ENCODE results near the gene XG. TPM values are rescaled to one million over a fixed set of nuclear protein-coding genes. Genes with fewer than 3 reads are reported as not detected.
"Not testable (repeated sequence)": the region's sequence is repeated elsewhere in the genome, so short reads cannot be mapped to it uniquely, and the experiment has no call there.

XG gene, protein sequence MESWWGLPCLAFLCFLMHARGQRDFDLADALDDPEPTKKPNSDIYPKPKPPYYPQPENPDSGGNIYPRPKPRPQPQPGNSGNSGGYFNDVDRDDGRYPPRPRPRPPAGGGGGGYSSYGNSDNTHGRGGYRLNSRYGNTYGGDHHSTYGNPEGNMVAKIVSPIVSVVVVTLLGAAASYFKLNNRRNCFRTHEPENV
- total RNA-seq: not detected in 2 replicates
- not detected in 2 replicates for polyA plus RNA-seq

DNA sequence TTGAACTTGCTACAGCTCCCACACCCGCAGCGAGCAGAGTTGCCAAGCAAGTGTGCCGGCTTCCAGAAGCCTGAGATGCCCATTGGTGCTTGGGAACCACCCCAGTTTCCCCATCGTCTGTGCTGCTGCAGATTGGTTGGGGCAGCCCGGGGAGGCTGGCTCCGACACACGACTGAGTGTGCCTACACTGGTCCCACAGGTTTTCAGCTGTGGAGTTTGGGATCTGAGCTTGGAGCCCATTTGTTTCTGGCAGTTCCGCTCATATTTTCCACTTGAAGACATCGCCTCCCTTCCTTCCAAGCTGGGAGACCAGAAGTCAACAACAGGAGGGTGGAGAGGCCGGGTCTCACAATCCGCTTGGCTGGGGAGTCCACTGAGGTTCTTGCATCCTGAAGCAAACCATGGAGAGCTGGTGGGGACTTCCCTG lies at the start of gene XG:
Gene XG (plus strand): TSS at position 167 of the 427 bp plus-strand sequence. CDS start 235 bp downstream, at position 402.
- H3K36me3 ChIP-seq; H3K4me3 ChIP-seq; H3K9me3 ChIP-seq (ENCODE audit: low read depth); H3K27me3 ChIP-seq; H3K4me1 ChIP-seq (ENCODE audit: low read depth); DNase-seq (ENCODE audit: low read depth in 1 of 2, low spot score in 1 of 2); H3K27ac ChIP-seq: not testable (repeated sequence)

DNA sequence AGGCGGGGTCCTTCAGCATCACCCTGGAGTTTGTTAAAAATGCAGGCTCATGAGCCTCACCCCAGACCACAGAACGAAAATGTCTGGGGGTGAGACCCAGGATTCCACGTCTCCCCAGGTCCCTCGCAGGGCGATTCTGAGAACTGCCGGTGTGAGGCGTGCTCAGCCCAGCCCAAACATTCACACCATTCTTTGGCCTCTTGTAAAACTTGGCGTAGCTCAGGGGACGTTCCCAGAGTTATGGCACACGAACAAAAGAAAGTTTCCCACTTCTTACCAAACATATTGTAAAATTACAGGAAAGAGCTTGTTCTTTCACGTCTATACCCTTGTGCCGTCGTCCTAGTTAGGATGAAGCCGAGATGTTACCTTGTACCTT lies 47.9 kb upstream of the XG start:
- TF ChIP-seq, protein P1, sequence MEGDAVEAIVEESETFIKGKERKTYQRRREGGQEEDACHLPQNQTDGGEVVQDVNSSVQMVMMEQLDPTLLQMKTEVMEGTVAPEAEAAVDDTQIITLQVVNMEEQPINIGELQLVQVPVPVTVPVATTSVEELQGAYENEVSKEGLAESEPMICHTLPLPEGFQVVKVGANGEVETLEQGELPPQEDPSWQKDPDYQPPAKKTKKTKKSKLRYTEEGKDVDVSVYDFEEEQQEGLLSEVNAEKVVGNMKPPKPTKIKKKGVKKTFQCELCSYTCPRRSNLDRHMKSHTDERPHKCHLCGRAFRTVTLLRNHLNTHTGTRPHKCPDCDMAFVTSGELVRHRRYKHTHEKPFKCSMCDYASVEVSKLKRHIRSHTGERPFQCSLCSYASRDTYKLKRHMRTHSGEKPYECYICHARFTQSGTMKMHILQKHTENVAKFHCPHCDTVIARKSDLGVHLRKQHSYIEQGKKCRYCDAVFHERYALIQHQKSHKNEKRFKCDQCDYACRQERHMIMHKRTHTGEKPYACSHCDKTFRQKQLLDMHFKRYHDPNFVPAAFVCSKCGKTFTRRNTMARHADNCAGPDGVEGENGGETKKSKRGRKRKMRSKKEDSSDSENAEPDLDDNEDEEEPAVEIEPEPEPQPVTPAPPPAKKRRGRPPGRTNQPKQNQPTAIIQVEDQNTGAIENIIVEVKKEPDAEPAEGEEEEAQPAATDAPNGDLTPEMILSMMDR (IDR thresholded peaks at IDR 0.05; ENCODE audit: low read depth, low read length): peak; percentile 27
- no peaks in the 10 kb centered on the region for H3K9me3 ChIP-seq (ENCODE audit: low read depth)
- H3K4me1 ChIP-seq (ENCODE audit: low read depth): peaks cover 59% of the 10 kb centered on the region
- DNase-seq (ENCODE audit: low read depth in 1 of 2, low spot score in 1 of 2): peak in 1 of 2 donors; percentile 62
- H3K4me3 ChIP-seq: no peak overlapping the region
- H3K27ac ChIP-seq: peak overlapping the region; percentile 96
- no peaks in the 10 kb centered on the region for H3K36me3 ChIP-seq
- H3K27me3 ChIP-seq: no peaks in the 10 kb centered on the region

DNA sequence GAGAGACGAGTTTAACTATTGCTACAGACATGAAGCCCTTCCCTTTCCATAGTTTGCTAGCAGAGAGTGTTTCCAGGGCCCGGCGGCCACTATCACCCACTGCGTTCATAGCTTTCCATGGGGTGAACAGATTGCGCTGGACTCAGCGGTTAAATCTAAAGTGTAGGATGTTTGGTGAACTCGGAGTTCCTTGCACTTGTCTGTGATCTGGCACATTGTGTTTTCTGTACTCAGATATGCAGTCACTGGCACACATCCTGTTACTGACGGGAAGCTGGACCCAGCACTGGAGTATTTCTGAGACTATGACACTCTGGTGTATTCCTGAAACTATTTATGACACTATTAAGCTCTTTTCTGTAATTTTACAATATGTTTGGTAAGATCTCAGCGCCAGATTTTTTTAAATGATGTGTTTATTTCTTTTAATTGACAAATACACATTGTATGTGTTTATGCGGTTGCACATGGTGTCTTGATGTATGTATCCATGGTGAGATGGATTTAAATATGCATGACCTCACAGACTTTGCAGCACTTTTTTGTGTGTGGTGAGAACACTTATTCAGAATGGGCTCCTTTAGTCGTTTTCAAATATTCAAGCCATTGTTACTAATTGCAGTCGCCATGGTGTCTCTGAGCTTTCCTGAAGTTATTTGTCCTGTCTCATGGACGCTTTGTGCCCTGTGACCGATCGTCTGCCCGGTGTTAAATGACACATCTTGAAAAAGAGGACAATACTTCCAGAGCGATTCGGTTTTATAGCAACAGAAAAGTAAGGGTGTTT lies 46.6 kb upstream of the XG start:
- peak overlapping the region; percentile 62 for H3K27ac ChIP-seq
- TF ChIP-seq, protein P1 (IDR thresholded peaks at IDR 0.05; ENCODE audit: low read depth, low read length): no peak
- no peak overlapping the region for H3K4me3 ChIP-seq
- H3K36me3 ChIP-seq: no peaks in the 10 kb centered on the region
- peak in 1 of 2 donors; percentile 50 for DNase-seq (ENCODE audit: low read depth in 1 of 2, low spot score in 1 of 2)
- peaks cover 58% of the 10 kb centered on the region for H3K4me1 ChIP-seq (ENCODE audit: low read depth)
- H3K9me3 ChIP-seq (ENCODE audit: low read depth): no peaks in the 10 kb centered on the region
- no peaks in the 10 kb centered on the region for H3K27me3 ChIP-seq

DNA sequence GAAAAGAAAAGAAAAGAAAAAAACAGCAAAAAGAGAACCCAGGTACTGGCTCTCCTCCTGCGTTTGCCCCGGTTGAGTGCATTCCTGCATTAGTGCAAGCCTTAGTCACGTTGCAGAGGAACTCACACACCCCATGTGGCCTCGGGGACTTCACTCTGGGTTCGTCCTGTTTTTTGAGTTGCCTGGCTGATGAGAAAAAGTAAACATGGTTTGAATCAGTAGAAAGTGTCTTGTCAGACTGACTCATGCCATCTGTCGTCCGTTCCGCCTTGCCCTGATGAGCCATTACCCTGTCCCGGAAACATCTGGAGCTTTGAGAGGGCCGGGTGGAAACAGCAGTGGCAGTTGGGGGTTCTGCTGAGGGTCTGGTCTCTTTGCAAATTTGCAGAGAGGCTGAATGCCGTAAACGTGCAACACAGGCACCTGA lies 44.5 kb upstream of the XG start:
- no peaks in the 10 kb centered on the region for H3K36me3 ChIP-seq
- H3K9me3 ChIP-seq (ENCODE audit: low read depth): no peaks in the 10 kb centered on the region
- peaks cover 46% of the 10 kb centered on the region for H3K4me1 ChIP-seq (ENCODE audit: low read depth)
- H3K27ac ChIP-seq: peak overlapping the region; percentile 54
- peak in 1 of 2 donors; percentile 67 for DNase-seq (ENCODE audit: low read depth in 1 of 2, low spot score in 1 of 2)
- TF ChIP-seq, protein P1 (IDR thresholded peaks at IDR 0.05; ENCODE audit: low read depth, low read length): no peak
- H3K4me3 ChIP-seq: no peak overlapping the region
- no peaks in the 10 kb centered on the region for H3K27me3 ChIP-seq

DNA sequence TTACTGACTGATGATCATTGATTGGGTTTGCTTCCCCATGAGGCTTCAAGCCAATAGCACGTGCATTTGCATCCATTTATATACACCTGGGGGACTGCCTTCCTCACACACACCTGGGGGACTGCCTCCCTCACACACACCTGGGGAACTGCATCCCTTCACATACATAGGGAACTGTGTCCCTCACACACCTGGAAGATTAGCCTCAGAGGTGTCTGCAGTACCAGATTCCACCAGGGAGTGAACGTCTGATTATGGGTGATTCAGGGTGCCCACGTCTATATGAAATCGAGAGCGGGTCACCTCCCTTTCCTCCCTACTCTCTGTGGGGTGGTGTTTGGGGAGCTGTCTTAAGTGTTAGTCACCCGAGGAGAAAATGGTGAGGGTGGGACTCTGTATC lies 43.8 kb upstream of the XG start:
- Histone ChIP-seq H3K36me3 (no peaks in the 10 kb centered on the region), H3K4me1 (ENCODE audit: low read depth) (peaks cover 42% of the 10 kb centered on the region), H3K4me3 (no peak overlapping the region), H3K27ac (peak overlapping the region; percentile 70), H3K9me3 (ENCODE audit: low read depth) (no peaks in the 10 kb centered on the region), H3K27me3 (no peaks in the 10 kb centered on the region)
- TF ChIP-seq, protein P1 (IDR thresholded peaks at IDR 0.05; ENCODE audit: low read depth, low read length): no peak
- no peak for DNase-seq (ENCODE audit: low read depth in 1 of 2, low spot score in 1 of 2)
